GM19467 (cell line): ENCODE data around the gene INF2.
A peak's percentile ranks its signal among the peaks of the same experiment; 100 is the strongest.

ENCODE experiments used
- ATAC-seq: cut with Tn5 transposase; IDR thresholded peaks from one replicate; pipeline ENCODE4 v1.9.1; 2021; ENCODE audit warnings: mild to moderate bottlenecking, moderate library complexity; ENCODE audit not compliant: unreplicated experiment

INF2 gene

GRCh38 chr14:104767634-104767918, 78.2 kb downstream of the INF2 start:
- no peak for ATAC-seq

GRCh38 chr14:104768437-104769323, 79.3 kb downstream of the INF2 start:
- peak; percentile 79 for ATAC-seq

- ATAC-seq: no peak
Measured at GRCh38 chr14:104769324-104770071, 80.1 kb downstream of the INF2 start.

GRCh38 chr14:104770072-104770579, 80.7 kb downstream of the INF2 start:
- no peak for ATAC-seq

GRCh38 chr14:104770851-104771272, 81.4 kb downstream of the INF2 start:
- ATAC-seq: no peak

- ATAC-seq: no peak
Measured at GRCh38 chr14:104771374-104771773, 82.0 kb downstream of the INF2 start.
